ENCODE results near the gene BANF2. TPM values are rescaled to one million over a fixed set of nuclear protein-coding genes. Genes with fewer than 3 reads are reported as not detected.

Gene BANF2
- total RNA-seq, 1 donor from 2014 or later: not detected

GRCh38 chr20:17725094-17725835, 25.5 kb downstream of the BANF2 start:
- Histone ChIP-seq H2AFZ (replicated peaks) (no peak overlapping the region), H3K9ac (no peak overlapping the region), H4K20me1 (ENCODE audit: low read depth) (no peaks in the 10 kb centered on the region), H3K4me1 (no peaks in the 10 kb centered on the region), H3K27ac (no peak overlapping the region), H3K4me3 (no peak overlapping the region), H3K36me3 (no peaks in the 10 kb centered on the region), H3K4me2 (no peak overlapping the region), H3K27me3 (no peaks in the 10 kb centered on the region), H3K79me2 (ENCODE audit: low read depth) (no peaks in the 10 kb centered on the region), H3F3A (ENCODE audit: low read depth) (no peaks in the 10 kb centered on the region), H3K9me3 (ENCODE audit: low read depth) (no peaks in the 10 kb centered on the region)
- Mint-ChIP-seq H3K27ac (no peak overlapping the region), H3K9me3 (no peaks in the 10 kb centered on the region), H3K4me1 (no peaks in the 10 kb centered on the region), H3K4me3 (no peak overlapping the region), H3K36me3 (no peaks in the 10 kb centered on the region), H3K27me3 (ENCODE audit: insufficient read depth, low read depth) (peaks cover 12% of the 10 kb centered on the region)
- no peak for TF ChIP-seq EZH2phosphoT487 (IDR thresholded peaks at IDR 0.05)
- TF ChIP-seq CTCF (IDR thresholded peaks at IDR 0.05): no peak
- no peak for TF ChIP-seq EZH2 (IDR thresholded peaks at IDR 0.05)
- DNase-seq (ENCODE audit: low spot score): no peak

DNA sequence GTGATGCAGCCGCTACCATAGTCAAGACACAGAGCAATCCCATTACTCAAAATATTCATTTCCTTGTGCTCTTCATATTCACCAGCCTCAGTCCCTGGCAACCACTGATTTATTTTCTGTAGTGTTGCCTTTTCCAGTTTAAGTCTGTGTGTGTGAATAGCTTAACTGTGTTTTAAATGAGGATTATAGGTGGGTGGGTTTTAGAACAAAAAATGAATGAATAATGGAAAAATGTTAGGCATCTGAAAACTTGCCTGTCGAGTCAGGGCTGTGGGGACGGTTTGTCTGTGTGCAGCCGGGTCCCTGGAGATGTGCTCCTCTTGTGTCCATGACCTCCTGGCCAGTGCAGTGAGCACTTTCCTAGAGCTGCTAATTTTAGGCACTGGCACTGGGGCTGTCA, 27.1 kb downstream of the BANF2 start:
- no peak for DNase-seq (ENCODE audit: low spot score)
- H3F3A ChIP-seq (ENCODE audit: low read depth): no peaks in the 10 kb centered on the region
- no peaks in the 10 kb centered on the region for H4K20me1 ChIP-seq (ENCODE audit: low read depth)
- no peak overlapping the region for H3K4me2 ChIP-seq
- no peak overlapping the region for H2AFZ ChIP-seq (replicated peaks)
- no peak overlapping the region for H3K27ac ChIP-seq
- H3K4me3 ChIP-seq: no peak overlapping the region
- Mint-ChIP-seq H3K27ac (no peak overlapping the region), H3K4me3 (no peak overlapping the region), H3K36me3 (no peaks in the 10 kb centered on the region), H3K9me3 (no peaks in the 10 kb centered on the region), H3K27me3 (ENCODE audit: insufficient read depth, low read depth) (peaks cover 12% of the 10 kb centered on the region), H3K4me1 (no peaks in the 10 kb centered on the region)
- no peaks in the 10 kb centered on the region for H3K4me1 ChIP-seq
- H3K27me3 ChIP-seq: no peaks in the 10 kb centered on the region
- no peak overlapping the region for H3K9ac ChIP-seq
- TF ChIP-seq EZH2 (IDR thresholded peaks at IDR 0.05): no peak
- TF ChIP-seq EZH2phosphoT487 (IDR thresholded peaks at IDR 0.05): no peak
- no peak for TF ChIP-seq CTCF (IDR thresholded peaks at IDR 0.05)
- no peaks in the 10 kb centered on the region for H3K9me3 ChIP-seq (ENCODE audit: low read depth)
- H3K36me3 ChIP-seq: no peaks in the 10 kb centered on the region
- no peaks in the 10 kb centered on the region for H3K79me2 ChIP-seq (ENCODE audit: low read depth)

GRCh38 chr20:17727351-17727750, 27.6 kb downstream of the BANF2 start:
- no peak overlapping the region for H3K9ac ChIP-seq
- H3K79me2 ChIP-seq (ENCODE audit: low read depth): no peaks in the 10 kb centered on the region
- H3K9me3 Mint-ChIP-seq: no peaks in the 10 kb centered on the region
- no peak overlapping the region for H3K27ac ChIP-seq
- no peaks in the 10 kb centered on the region for H4K20me1 ChIP-seq (ENCODE audit: low read depth)
- H2AFZ ChIP-seq (replicated peaks): no peak overlapping the region
- H3K4me1 ChIP-seq: no peaks in the 10 kb centered on the region
- no peaks in the 10 kb centered on the region for H3K27me3 ChIP-seq
- H3K27ac Mint-ChIP-seq: no peak overlapping the region
- H3K4me3 ChIP-seq: no peak overlapping the region
- H3K4me2 ChIP-seq: no peak overlapping the region
- no peaks in the 10 kb centered on the region for H3F3A ChIP-seq (ENCODE audit: low read depth)
- H3K4me3 Mint-ChIP-seq: no peak overlapping the region
- TF ChIP-seq EZH2phosphoT487 (IDR thresholded peaks at IDR 0.05): no peak
- TF ChIP-seq CTCF (IDR thresholded peaks at IDR 0.05): no peak
- no peaks in the 10 kb centered on the region for H3K9me3 ChIP-seq (ENCODE audit: low read depth)
- no peaks in the 10 kb centered on the region for H3K36me3 Mint-ChIP-seq
- H3K36me3 ChIP-seq: no peaks in the 10 kb centered on the region
- H3K27me3 Mint-ChIP-seq (ENCODE audit: insufficient read depth, low read depth): peaks cover 9% of the 10 kb centered on the region
- DNase-seq (ENCODE audit: low spot score): no peak
- H3K4me1 Mint-ChIP-seq: no peaks in the 10 kb centered on the region
